ENCODE data around the gene AVPR1B.

Gene AVPR1B

DNA sequence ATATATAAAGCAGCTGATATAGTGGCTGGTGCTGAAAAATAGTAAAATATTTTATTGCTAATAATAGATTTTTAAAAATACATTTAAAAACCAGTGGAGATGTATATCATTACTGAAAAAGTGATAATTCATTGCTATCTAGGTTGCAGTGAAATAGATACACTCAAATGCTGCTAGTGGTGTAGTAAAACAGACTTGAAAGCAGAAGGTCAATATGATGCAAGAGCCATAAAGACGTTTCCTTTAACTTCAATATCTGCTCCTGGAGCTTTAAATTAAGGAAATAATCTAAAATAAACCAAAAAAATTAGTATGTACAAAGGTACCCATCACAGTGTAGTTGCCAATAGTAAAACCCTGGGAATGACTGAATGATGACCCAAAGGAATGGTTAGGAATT, 38.1 kb downstream of the AVPR1B start:
- no peak overlapping the region for H3K4me3 ChIP-seq (ENCODE audit: low read depth, low read length)
- peak; percentile 74 for DNase-seq (ENCODE audit: low read depth)
- TF ChIP-seq CTCF (IDR thresholded peaks at IDR 0.05; ENCODE audit: low read depth, low read length) (no peak), MYC (IDR thresholded peaks at IDR 0.05; ENCODE audit: low read depth, low read length) (no peak), POLR2A (IDR thresholded peaks at IDR 0.05; ENCODE audit: extremely low read depth, insufficient read length) (no peak)
- TF ChIP-seq, protein P1, sequence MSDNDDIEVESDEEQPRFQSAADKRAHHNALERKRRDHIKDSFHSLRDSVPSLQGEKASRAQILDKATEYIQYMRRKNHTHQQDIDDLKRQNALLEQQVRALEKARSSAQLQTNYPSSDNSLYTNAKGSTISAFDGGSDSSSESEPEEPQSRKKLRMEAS (IDR thresholded peaks at IDR 0.05; ENCODE audit: low read depth, low read length), result no peak

DNA sequence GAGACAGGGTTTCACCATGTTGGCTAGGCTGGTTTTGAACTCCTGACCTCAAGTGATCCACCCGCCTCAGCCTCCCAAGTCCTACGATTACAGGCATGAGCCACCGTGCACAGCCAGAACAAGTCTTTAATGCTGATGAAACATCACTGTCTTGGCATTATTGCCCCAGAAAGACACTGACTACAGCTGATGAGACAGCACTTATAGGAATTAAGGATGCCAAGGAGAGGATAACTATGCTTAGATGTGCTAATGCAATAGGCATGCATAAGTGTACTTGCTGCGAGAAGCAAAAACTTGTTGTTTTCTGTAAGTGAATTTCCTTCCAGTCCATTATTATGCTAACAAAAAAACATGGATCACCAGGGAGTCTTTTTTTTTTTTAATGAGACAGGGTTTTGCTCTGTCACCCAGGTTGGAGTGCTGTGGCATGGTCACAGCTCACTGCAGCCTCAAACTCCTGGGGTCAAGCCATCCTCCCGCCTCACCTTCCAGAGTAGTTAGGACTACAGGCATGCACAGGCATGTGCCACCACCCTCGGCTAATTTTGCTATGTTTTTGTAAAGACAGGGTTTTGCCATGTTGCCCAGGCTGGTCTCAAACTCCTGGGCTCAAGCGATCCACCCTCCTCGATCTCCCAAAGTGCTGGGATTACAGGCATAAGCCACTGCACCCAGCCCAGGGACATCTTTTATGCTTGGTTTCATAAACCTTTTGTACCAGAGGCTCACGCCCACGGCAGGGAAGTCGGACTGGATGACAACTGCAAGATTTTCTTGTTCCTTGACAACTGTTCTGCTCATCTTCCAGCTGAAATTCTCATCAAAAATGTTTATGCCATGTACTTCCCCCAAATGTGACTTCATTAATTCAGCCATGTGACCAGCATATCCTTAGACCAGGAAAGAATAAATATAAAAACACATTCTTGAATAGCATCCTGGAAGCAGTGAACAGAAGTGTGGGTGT, 41.1 kb downstream of the AVPR1B start:
- no peak for DNase-seq (ENCODE audit: low read depth)
- H3K4me3 ChIP-seq (ENCODE audit: low read depth, low read length), result no peak overlapping the region
- TF ChIP-seq MYC (IDR thresholded peaks at IDR 0.05; ENCODE audit: low read depth, low read length) (no peak), CTCF (IDR thresholded peaks at IDR 0.05; ENCODE audit: low read depth, low read length) (no peak), POLR2A (IDR thresholded peaks at IDR 0.05; ENCODE audit: extremely low read depth, insufficient read length) (no peak)
- TF ChIP-seq, protein P1 (IDR thresholded peaks at IDR 0.05; ENCODE audit: low read depth, low read length), result no peak

- no peak overlapping the region for H3K4me3 ChIP-seq (ENCODE audit: low read depth, low read length)
- peak; percentile 91 for DNase-seq (ENCODE audit: low read depth)
- TF ChIP-seq POLR2A (IDR thresholded peaks at IDR 0.05; ENCODE audit: extremely low read depth, insufficient read length), result no peak
- TF ChIP-seq MYC (IDR thresholded peaks at IDR 0.05; ENCODE audit: low read depth, low read length), result peak; percentile 10; the same call in 1 of the 2 replicates
- peak; percentile 28 for TF ChIP-seq CTCF (IDR thresholded peaks at IDR 0.05; ENCODE audit: low read depth, low read length)
- TF ChIP-seq, protein P1 (IDR thresholded peaks at IDR 0.05; ENCODE audit: low read depth, low read length), result peak; percentile 55
Measured at GRCh38 chr1:206074839-206075238, 42.3 kb downstream of the AVPR1B start.

GRCh38 chr1:206070627-206071304, 46.4 kb downstream of the AVPR1B start:
- no peak overlapping the region for H3K4me3 ChIP-seq (ENCODE audit: low read depth, low read length)
- TF ChIP-seq, protein P1 (IDR thresholded peaks at IDR 0.05; ENCODE audit: low read depth, low read length), result no peak
- TF ChIP-seq MYC (IDR thresholded peaks at IDR 0.05; ENCODE audit: low read depth, low read length) (no peak), POLR2A (IDR thresholded peaks at IDR 0.05; ENCODE audit: extremely low read depth, insufficient read length) (no peak), CTCF (IDR thresholded peaks at IDR 0.05; ENCODE audit: low read depth, low read length) (no peak)
- DNase-seq (ENCODE audit: low read depth), result no peak

DNA sequence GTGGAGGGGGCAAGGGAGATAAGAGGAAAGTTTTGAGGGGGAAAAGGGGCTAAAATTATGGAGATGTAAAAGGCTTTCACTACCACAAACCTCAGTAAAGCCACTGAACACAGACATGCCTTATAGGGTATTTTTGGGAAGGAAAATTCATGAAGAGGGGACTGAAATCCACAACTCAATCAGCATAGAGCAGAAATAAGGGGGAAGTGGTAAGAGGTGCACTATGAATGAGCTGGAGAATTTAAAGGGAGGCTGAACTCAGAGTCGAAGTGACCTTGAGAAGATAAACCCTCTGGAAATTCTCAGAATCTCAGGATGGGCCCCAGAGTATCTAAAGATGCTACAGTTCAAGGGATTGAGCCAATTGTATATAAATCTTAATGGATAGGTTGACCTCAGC, 48.9 kb downstream of the AVPR1B start:
- H3K4me3 ChIP-seq (ENCODE audit: low read depth, low read length), result no peak overlapping the region
- TF ChIP-seq CTCF (IDR thresholded peaks at IDR 0.05; ENCODE audit: low read depth, low read length), result no peak
- TF ChIP-seq, protein P1 (IDR thresholded peaks at IDR 0.05; ENCODE audit: low read depth, low read length), result no peak
- TF ChIP-seq POLR2A (IDR thresholded peaks at IDR 0.05; ENCODE audit: extremely low read depth, insufficient read length), result no peak
- TF ChIP-seq MYC (IDR thresholded peaks at IDR 0.05; ENCODE audit: low read depth, low read length), result no peak
- no peak for DNase-seq (ENCODE audit: low read depth)
